Measurements from ENCODE around the gene ZMYND15. TPM values are rescaled to one million over a fixed set of nuclear protein-coding genes. Genes with fewer than 3 reads are reported as not detected.

ZMYND15 gene
- total RNA-seq, 4 donors from 2014 or later, result 0.31 to 1.2 (median 0.67) TPM; not detected in 1

- ATAC-seq, result no peak
- peaks cover 38% of the 10 kb centered on the region for H3K27me3 ChIP-seq
- no peak for TF ChIP-seq EP300 (IDR thresholded peaks at IDR 0.05)
- TF ChIP-seq, protein P1, sequence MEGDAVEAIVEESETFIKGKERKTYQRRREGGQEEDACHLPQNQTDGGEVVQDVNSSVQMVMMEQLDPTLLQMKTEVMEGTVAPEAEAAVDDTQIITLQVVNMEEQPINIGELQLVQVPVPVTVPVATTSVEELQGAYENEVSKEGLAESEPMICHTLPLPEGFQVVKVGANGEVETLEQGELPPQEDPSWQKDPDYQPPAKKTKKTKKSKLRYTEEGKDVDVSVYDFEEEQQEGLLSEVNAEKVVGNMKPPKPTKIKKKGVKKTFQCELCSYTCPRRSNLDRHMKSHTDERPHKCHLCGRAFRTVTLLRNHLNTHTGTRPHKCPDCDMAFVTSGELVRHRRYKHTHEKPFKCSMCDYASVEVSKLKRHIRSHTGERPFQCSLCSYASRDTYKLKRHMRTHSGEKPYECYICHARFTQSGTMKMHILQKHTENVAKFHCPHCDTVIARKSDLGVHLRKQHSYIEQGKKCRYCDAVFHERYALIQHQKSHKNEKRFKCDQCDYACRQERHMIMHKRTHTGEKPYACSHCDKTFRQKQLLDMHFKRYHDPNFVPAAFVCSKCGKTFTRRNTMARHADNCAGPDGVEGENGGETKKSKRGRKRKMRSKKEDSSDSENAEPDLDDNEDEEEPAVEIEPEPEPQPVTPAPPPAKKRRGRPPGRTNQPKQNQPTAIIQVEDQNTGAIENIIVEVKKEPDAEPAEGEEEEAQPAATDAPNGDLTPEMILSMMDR (IDR thresholded peaks at IDR 0.05), result no peak
- no peak for TF ChIP-seq POLR2A (IDR thresholded peaks at IDR 0.05)
- no peaks in the 10 kb centered on the region for H3K36me3 ChIP-seq
- no peaks in the 10 kb centered on the region for H3K9me3 ChIP-seq
- 94 to 100% methylated on average over 1 to 2 of the region's 2 CpGs for WGBS, 2 donors (ENCODE audit: low coverage in 1 of 2)
- H3K27ac ChIP-seq, result no peak overlapping the region
- no peaks in the 10 kb centered on the region for H3K4me1 ChIP-seq
- no peak overlapping the region for H3K4me3 ChIP-seq
Observed at GRCh38 chr17:4769628-4770027, 30.0 kb downstream of the ZMYND15 start.

- Histone ChIP-seq H3K27ac (no peak within 1 kb of the TSS), H3K4me1 (no peaks in the 10 kb centered on the region), H3K9me3 (no peaks in the 10 kb centered on the region), H3K4me3 (no peak within 1 kb of the TSS), H3K36me3 (no peaks in the 10 kb centered on the region), H3K27me3 (peaks cover 49% of the 10 kb centered on the region)
- no peak for TF ChIP-seq POLR2A (IDR thresholded peaks at IDR 0.05)
- TF ChIP-seq EP300 (IDR thresholded peaks at IDR 0.05), result no peak
- TF ChIP-seq, protein P1 (IDR thresholded peaks at IDR 0.05), result no peak
- no peak for TF ChIP-seq POLR2AphosphoS5 (IDR thresholded peaks at IDR 0.05)
- WGBS, 2 donors (ENCODE audit: low coverage in 1 of 2), result 58 to 85% methylated on average over 2 to 4 of the region's 13 CpGs
- no peak for ATAC-seq
Observed at GRCh38 chr17:4771519-4772234, 32.0 kb downstream of the ZMYND15 start, which contains the start of gene TM4SF5. TSS of gene TM4SF5 (plus strand) at chr17:4771886. CDS start at chr17:4771923, 37 bp downstream.

GRCh38 chr17:4772235-4772613, 32.6 kb downstream of the ZMYND15 start:
- Histone ChIP-seq H3K27ac (no peak overlapping the region), H3K4me3 (no peak overlapping the region), H3K4me1 (no peaks in the 10 kb centered on the region), H3K9me3 (no peaks in the 10 kb centered on the region), H3K36me3 (no peaks in the 10 kb centered on the region), H3K27me3 (peaks cover 52% of the 10 kb centered on the region)
- WGBS, 2 donors (ENCODE audit: low coverage in 1 of 2), result 55 to 68% methylated on average over 5 to 7 of the region's 10 CpGs
- no peak for ATAC-seq
- no peak for TF ChIP-seq POLR2A (IDR thresholded peaks at IDR 0.05)
- no peak for TF ChIP-seq EP300 (IDR thresholded peaks at IDR 0.05)
- TF ChIP-seq POLR2AphosphoS5 (IDR thresholded peaks at IDR 0.05), result no peak
- TF ChIP-seq, protein P1 (IDR thresholded peaks at IDR 0.05), result no peak

GRCh38 chr17:4777969-4778760, 38.5 kb downstream of the ZMYND15 start:
- TF ChIP-seq POLR2AphosphoS5 (IDR thresholded peaks at IDR 0.05) (no peak), POLR2A (IDR thresholded peaks at IDR 0.05) (no peak), EP300 (IDR thresholded peaks at IDR 0.05) (no peak)
- TF ChIP-seq, protein P1 (IDR thresholded peaks at IDR 0.05), result no peak
- no peaks in the 10 kb centered on the region for H3K9me3 ChIP-seq
- no peaks in the 10 kb centered on the region for H3K4me1 ChIP-seq
- no peaks in the 10 kb centered on the region for H3K36me3 ChIP-seq
- H3K27me3 ChIP-seq, result peaks cover 78% of the 10 kb centered on the region
- 55 to 63% methylated on average over 9 of the region's 9 CpGs for WGBS, 2 donors (ENCODE audit: low coverage in 1 of 2)
- H3K4me3 ChIP-seq, result no peak overlapping the region
- no peak overlapping the region for H3K27ac ChIP-seq
- ATAC-seq, result no peak
